ENCODE data around the gene KRTAP5-10.
"Not testable (repeated sequence)": the region's sequence is repeated elsewhere in the genome, so short reads cannot be mapped to it uniquely, and the experiment has no call there.

The KRTAP5-10 gene

GRCh38 chr11:71611218-71611910, 46.0 kb downstream of the KRTAP5-10 start:
- not testable (repeated sequence) for DNase-seq (ENCODE audit: low read depth in 2 of 2)

- DNase-seq (ENCODE audit: low read depth in 2 of 2): not testable (repeated sequence)
Measured at GRCh38 chr11:71613931-71614330, 48.6 kb downstream of the KRTAP5-10 start.

DNA sequence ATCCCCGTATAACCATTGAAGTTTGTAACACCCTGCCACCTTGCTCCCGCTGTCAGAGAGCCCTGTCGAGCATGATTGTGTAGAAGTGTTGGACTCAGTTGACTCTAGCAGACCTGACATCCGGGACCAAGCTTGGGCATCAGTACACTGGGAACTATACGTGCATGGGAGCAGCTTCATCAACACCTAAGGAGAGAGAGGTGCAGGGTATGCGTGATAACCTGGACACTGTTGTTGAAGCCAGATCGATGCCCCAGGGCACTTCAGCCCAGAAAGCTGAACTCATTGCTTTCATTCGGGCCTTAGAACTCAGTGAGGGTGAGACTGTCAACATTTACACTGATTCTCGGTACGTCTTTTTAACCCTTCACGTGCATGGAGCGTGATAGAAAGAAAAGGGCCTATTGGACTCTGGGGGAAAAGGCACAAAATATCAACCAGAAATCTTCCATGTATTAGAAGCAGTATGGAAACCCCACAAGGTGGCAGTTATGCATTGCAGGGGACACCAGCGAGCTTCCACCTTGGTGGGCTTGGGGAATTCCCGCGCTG, 49.1 kb downstream of the KRTAP5-10 start:
- not testable (repeated sequence) for DNase-seq (ENCODE audit: low read depth in 2 of 2)

GRCh38 chr11:71615003-71615402, 49.6 kb downstream of the KRTAP5-10 start:
- DNase-seq (ENCODE audit: low read depth in 2 of 2): not testable (repeated sequence)
